ENCODE results near the gene TSR2. TPM values are rescaled to one million over a fixed set of nuclear protein-coding genes. Genes with fewer than 3 reads are reported as not detected.

The TSR2 gene
- total RNA-seq, 1 experiment from 2014 or later = 27.9 TPM

DNA sequence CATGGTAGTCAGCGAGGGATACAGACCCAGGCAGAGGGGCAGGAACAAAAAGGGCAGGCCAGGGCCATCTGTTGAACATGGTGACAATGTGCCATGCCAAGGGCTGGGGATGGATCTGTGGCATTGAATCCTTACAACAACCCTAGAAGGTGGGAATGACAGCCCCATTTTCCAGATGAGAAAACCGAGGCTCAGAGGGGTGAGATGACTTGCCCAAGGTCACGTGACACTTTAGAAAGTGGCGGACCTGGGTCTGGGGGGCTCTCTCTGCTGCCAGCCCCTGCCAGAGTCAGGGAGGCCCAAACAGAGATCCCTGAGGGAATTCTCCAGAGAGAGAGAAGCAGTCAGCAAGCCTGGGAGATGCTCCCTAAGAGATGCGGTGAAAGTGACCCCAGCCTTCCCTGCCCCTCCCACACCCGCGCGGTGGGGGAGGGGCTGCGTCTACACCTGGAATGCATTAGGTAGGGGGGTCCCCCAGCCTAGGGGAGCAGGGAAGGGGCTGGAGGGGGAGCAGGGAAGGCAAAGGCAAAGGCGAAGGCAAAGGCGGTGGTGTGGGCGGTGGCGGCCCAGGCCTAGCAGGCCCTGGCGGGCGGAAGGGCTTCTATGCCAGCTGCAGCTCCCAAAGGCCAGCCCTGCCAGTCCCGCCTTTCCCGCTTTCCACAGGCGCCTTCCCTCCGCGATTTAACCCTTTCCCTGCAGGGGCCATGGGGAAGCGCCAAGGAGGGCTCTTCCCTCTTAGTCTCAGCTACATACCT is 42.8 kb downstream of the TSR2 start:
- no peaks in the 10 kb centered on the region for H3K9me3 ChIP-seq (ENCODE audit: control insufficient read depth in 1 of 2, insufficient read depth in 1 of 2, low read depth in 1 of 2, low read length in 2 of 2)
- ChIA-PET RAD21 (ENCODE audit: low non-redundant PET in 1 of 2, low total read pairs in 2 of 2, uncharacterized antibody in 2 of 2, unreplicated experiment in 2 of 2) (no interaction called here), CTCF (no interaction called here), POLR2A (no interaction called here)
- no peaks in the 10 kb centered on the region for H4K20me1 ChIP-seq (ENCODE audit: insufficient read depth)
- H3K9me2 ChIP-seq (ENCODE audit: insufficient read depth) = no peaks in the 10 kb centered on the region
- no peak for DNase-seq (ENCODE audit: low read depth, low spot score)
- H3K27me3 ChIP-seq (ENCODE audit: insufficient read depth, low read length) = no peaks in the 10 kb centered on the region
- H2AFZ ChIP-seq (ENCODE audit: low read depth, low read length, poor library complexity, severe bottlenecking) = no peak overlapping the region
- peak overlapping the region; percentile 39; the same call in 1 of the 2 replicates for H3K4me2 ChIP-seq (ENCODE audit: low read length)
- ATAC-seq = no peak
- H3K36me3 ChIP-seq (ENCODE audit: control insufficient read depth in 1 of 2, insufficient read depth in 2 of 2, low read length in 2 of 2) = no peaks in the 10 kb centered on the region
- intact Hi-C loops (cut with micrococcal nuclease) = no loop called here
- H3K4me1 ChIP-seq (ENCODE audit: control insufficient read depth in 1 of 2, insufficient read depth in 2 of 2, low read length in 2 of 2) = peaks cover 5 to 12% of the 10 kb centered on the region in 2 experiments; a peak in 3 of 4 replicates
- H3K79me2 ChIP-seq (ENCODE audit: insufficient read depth, low read length) = no peaks in the 10 kb centered on the region
- no peak overlapping the region for H3K9ac ChIP-seq (ENCODE audit: low read length)
- no peak for TF ChIP-seq ELF1 (IDR thresholded peaks at IDR 0.05; ENCODE audit: borderline replicate concordance, low read depth)
- no peak for TF ChIP-seq EZH2 (IDR thresholded peaks at IDR 0.05)
- no peak for TF ChIP-seq FOSL1 (IDR thresholded peaks at IDR 0.05; ENCODE audit: low read depth)
- no peak for TF ChIP-seq RAD21 (IDR thresholded peaks at IDR 0.05; ENCODE audit: low read depth)
- TF ChIP-seq, protein P1, sequence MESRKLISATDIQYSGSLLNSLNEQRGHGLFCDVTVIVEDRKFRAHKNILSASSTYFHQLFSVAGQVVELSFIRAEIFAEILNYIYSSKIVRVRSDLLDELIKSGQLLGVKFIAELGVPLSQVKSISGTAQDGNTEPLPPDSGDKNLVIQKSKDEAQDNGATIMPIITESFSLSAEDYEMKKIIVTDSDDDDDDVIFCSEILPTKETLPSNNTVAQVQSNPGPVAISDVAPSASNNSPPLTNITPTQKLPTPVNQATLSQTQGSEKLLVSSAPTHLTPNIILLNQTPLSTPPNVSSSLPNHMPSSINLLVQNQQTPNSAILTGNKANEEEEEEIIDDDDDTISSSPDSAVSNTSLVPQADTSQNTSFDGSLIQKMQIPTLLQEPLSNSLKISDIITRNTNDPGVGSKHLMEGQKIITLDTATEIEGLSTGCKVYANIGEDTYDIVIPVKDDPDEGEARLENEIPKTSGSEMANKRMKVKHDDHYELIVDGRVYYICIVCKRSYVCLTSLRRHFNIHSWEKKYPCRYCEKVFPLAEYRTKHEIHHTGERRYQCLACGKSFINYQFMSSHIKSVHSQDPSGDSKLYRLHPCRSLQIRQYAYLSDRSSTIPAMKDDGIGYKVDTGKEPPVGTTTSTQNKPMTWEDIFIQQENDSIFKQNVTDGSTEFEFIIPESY (IDR thresholded peaks at IDR 0.05; ENCODE audit: extremely low read depth, insufficient replicate concordance, low read length) = no peak
- no peak for TF ChIP-seq SIN3A (IDR thresholded peaks at IDR 0.05; ENCODE audit: low read depth)
- H3K27ac ChIP-seq (ENCODE audit: low read depth, low read length) = no peak overlapping the region
- BruUV-seq (replicated peaks) = no TSS peak
- no peak overlapping the region for H3K4me3 ChIP-seq (replicated peaks in 1 of 2; ENCODE audit: low read depth in 1 of 2, low read length in 2 of 2)

- RAD21 ChIA-PET (ENCODE audit: low non-redundant PET in 1 of 2, low total read pairs in 2 of 2, uncharacterized antibody in 2 of 2, unreplicated experiment in 2 of 2) = no interaction called here
- Histone ChIP-seq H3K4me3 (replicated peaks in 1 of 2; ENCODE audit: low read depth in 1 of 2, low read length in 2 of 2) (no peak overlapping the region), H3K9me2 (ENCODE audit: insufficient read depth) (no peaks in the 10 kb centered on the region), H4K20me1 (ENCODE audit: insufficient read depth) (no peaks in the 10 kb centered on the region), H3K27ac (ENCODE audit: low read depth, low read length) (no peak overlapping the region), H3K9me3 (ENCODE audit: control insufficient read depth in 1 of 2, insufficient read depth in 1 of 2, low read depth in 1 of 2, low read length in 2 of 2) (no peaks in the 10 kb centered on the region), H3K27me3 (ENCODE audit: insufficient read depth, low read length) (no peaks in the 10 kb centered on the region), H3K4me2 (ENCODE audit: low read length) (no peak overlapping the region), H3K9ac (ENCODE audit: low read length) (no peak overlapping the region), H3K4me1 (ENCODE audit: control insufficient read depth in 1 of 2, insufficient read depth in 2 of 2, low read length in 2 of 2) (peaks cover 5 to 12% of the 10 kb centered on the region in 2 experiments; a peak in 3 of 4 replicates), H3K36me3 (ENCODE audit: control insufficient read depth in 1 of 2, insufficient read depth in 2 of 2, low read length in 2 of 2) (no peaks in the 10 kb centered on the region), H3K79me2 (ENCODE audit: insufficient read depth, low read length) (no peaks in the 10 kb centered on the region), H2AFZ (ENCODE audit: low read depth, low read length, poor library complexity, severe bottlenecking) (no peak overlapping the region)
- no peak for ATAC-seq
- TF ChIP-seq POLR2A (IDR thresholded peaks at IDR 0.05; ENCODE audit: borderline replicate concordance, extremely low read depth, insufficient read depth, insufficient read length) (no peak), CEBPB (IDR thresholded peaks at IDR 0.05; ENCODE audit: low read depth) (no peak), ZFX (IDR thresholded peaks at IDR 0.05) (no peak)
- TF ChIP-seq, protein P2, sequence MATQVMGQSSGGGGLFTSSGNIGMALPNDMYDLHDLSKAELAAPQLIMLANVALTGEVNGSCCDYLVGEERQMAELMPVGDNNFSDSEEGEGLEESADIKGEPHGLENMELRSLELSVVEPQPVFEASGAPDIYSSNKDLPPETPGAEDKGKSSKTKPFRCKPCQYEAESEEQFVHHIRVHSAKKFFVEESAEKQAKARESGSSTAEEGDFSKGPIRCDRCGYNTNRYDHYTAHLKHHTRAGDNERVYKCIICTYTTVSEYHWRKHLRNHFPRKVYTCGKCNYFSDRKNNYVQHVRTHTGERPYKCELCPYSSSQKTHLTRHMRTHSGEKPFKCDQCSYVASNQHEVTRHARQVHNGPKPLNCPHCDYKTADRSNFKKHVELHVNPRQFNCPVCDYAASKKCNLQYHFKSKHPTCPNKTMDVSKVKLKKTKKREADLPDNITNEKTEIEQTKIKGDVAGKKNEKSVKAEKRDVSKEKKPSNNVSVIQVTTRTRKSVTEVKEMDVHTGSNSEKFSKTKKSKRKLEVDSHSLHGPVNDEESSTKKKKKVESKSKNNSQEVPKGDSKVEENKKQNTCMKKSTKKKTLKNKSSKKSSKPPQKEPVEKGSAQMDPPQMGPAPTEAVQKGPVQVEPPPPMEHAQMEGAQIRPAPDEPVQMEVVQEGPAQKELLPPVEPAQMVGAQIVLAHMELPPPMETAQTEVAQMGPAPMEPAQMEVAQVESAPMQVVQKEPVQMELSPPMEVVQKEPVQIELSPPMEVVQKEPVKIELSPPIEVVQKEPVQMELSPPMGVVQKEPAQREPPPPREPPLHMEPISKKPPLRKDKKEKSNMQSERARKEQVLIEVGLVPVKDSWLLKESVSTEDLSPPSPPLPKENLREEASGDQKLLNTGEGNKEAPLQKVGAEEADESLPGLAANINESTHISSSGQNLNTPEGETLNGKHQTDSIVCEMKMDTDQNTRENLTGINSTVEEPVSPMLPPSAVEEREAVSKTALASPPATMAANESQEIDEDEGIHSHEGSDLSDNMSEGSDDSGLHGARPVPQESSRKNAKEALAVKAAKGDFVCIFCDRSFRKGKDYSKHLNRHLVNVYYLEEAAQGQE (IDR thresholded peaks at IDR 0.05; ENCODE audit: low read depth) = no peak
- TF ChIP-seq, protein P3, sequence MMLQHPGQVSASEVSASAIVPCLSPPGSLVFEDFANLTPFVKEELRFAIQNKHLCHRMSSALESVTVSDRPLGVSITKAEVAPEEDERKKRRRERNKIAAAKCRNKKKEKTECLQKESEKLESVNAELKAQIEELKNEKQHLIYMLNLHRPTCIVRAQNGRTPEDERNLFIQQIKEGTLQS (IDR thresholded peaks at IDR 0.05) = no peak
- intact Hi-C loops (cut with micrococcal nuclease) = no loop called here
- no TSS peak for BruUV-seq (replicated peaks)
- no peak for DNase-seq (ENCODE audit: low read depth, low spot score)
- POLR2A ChIA-PET = no interaction called here
- CTCF ChIA-PET = no interaction called here
Observed at GRCh38 chrX:54483946-54484345, 43.7 kb downstream of the TSR2 start.

Data from HCT116 (cell line).